H9 (cell line): ENCODE results near the gene PSMB7. TPM values are rescaled to one million over a fixed set of nuclear protein-coding genes. Genes with fewer than 3 reads are reported as not detected.

Experiments used
- DNase-seq: peaks from one replicate; pipeline ENCODE4 v3.0.0-alpha.2; 2017
- H2AFZ ChIP-seq: one replicate; pipeline ENCODE4 v1.6.1; 2013; ENCODE audit warnings: mild to moderate bottlenecking, low read length, control low read depth, moderate library complexity
- H2AK5ac ChIP-seq: 2 replicates; pipeline ENCODE4 v1.6.1; 2013; ENCODE audit warnings: low read length, control low read depth, mixed read lengths; ENCODE audit not compliant: insufficient read length
- H2BK120ac ChIP-seq: one replicate; pipeline ENCODE4 v1.6.1; 2013; ENCODE audit warnings: low read depth, mild to moderate bottlenecking, low read length, control low read depth, inconsistent platforms; ENCODE audit not compliant: poor library complexity, severe bottlenecking
- H2BK12ac ChIP-seq: 2 replicates; pipeline ENCODE4 v1.6.1; 2013; ENCODE audit warnings: low read length, control low read depth, mixed read lengths, low read depth; ENCODE audit not compliant: insufficient read length
- H2BK15ac ChIP-seq: 2 replicates; pipeline ENCODE4 v1.6.1; 2013; ENCODE audit warnings: low read depth, low read length, control low read depth
- H2BK20ac ChIP-seq: one replicate; pipeline ENCODE4 v1.6.1; 2013; ENCODE audit warnings: low read depth, mild to moderate bottlenecking, low read length, control low read depth, inconsistent platforms; ENCODE audit not compliant: poor library complexity, severe bottlenecking
- H2BK5ac ChIP-seq: 2 replicates; pipeline ENCODE4 v1.6.1; 2013; ENCODE audit warnings: low read length, control low read depth, mixed read lengths; ENCODE audit not compliant: insufficient read length
- H3K14ac ChIP-seq: 2 replicates; pipeline ENCODE4 v1.6.1; 2013; ENCODE audit warnings: low read length, control low read depth; ENCODE audit not compliant: insufficient read depth
- H3K18ac ChIP-seq: 2 replicates; pipeline ENCODE4 v1.6.1; 2013; ENCODE audit warnings: low read depth, mild to moderate bottlenecking, mixed read lengths, low read length, control low read depth; ENCODE audit not compliant: insufficient read length
- H3K23ac ChIP-seq: 2 replicates; pipeline ENCODE4 v1.6.1; 2013; ENCODE audit warnings: low read length, control low read depth, mixed read lengths, low read depth; ENCODE audit not compliant: insufficient read length
- H3K23me2 ChIP-seq: 2 replicates; pipeline ENCODE4 v1.6.1; 2013; ENCODE audit warnings: low read depth, mild to moderate bottlenecking, mixed read lengths, low read length, control low read depth; ENCODE audit not compliant: insufficient read length, poor library complexity, severe bottlenecking
- H3K27ac ChIP-seq: 2 replicates; pipeline ENCODE4 v1.5.1; 2013; ENCODE audit warnings: low read length, control low read depth, mixed read lengths, low read depth; ENCODE audit not compliant: insufficient read length
- H3K27me3 ChIP-seq: 2 replicates; pipeline ENCODE4 v1.6.1; 2013; ENCODE audit warnings: low read length, control low read depth, inconsistent platforms; ENCODE audit not compliant: insufficient read depth
- H3K4ac ChIP-seq: 2 replicates; pipeline ENCODE4 v1.6.1; 2013; ENCODE audit warnings: low read depth, mild to moderate bottlenecking, control low read depth, inconsistent platforms, low read length, moderate library complexity
- H3K4me1 ChIP-seq: 2 replicates; pipeline ENCODE4 v1.6.1; 2013; ENCODE audit warnings: low read length, control low read depth, inconsistent platforms; ENCODE audit not compliant: insufficient read depth
- H3K4me2 ChIP-seq: 2 replicates; pipeline ENCODE4 v1.6.1; 2013; ENCODE audit warnings: low read length, control low read depth, mixed read lengths; ENCODE audit not compliant: insufficient read length, insufficient read depth
- H3K56ac ChIP-seq: 2 replicates; pipeline ENCODE4 v1.6.1; 2013; ENCODE audit warnings: low read depth, mild to moderate bottlenecking, mixed read lengths, low read length, control low read depth; ENCODE audit not compliant: insufficient read length
- H3K79me1 ChIP-seq: 2 replicates; pipeline ENCODE4 v1.6.1; 2013; ENCODE audit warnings: low read depth, mild to moderate bottlenecking, moderate library complexity, low read length, control low read depth, inconsistent platforms; ENCODE audit not compliant: insufficient read depth, poor library complexity, severe bottlenecking
- H3K79me2 ChIP-seq: 2 replicates; pipeline ENCODE4 v1.6.1; 2013; ENCODE audit warnings: low read length, control low read depth, inconsistent platforms; ENCODE audit not compliant: insufficient read depth
- H3K9ac ChIP-seq: 2 replicates; pipeline ENCODE4 v1.6.1; 2013; ENCODE audit warnings: low read length, control low read depth, mixed read lengths; ENCODE audit not compliant: insufficient read length; ENCODE audit errors: extremely low read depth
- H3K9me3 ChIP-seq: one replicate; pipeline ENCODE4 v1.6.1; 2013; ENCODE audit warnings: low read depth, low read length, inconsistent platforms; ENCODE audit not compliant: control insufficient read depth
- H3T11ph ChIP-seq: one replicate; pipeline ENCODE4 v1.6.1; 2013; ENCODE audit warnings: mild to moderate bottlenecking, low read length, control low read depth, inconsistent platforms
- H4K20me1 ChIP-seq: one replicate; pipeline ENCODE4 v1.6.1; 2013; ENCODE audit not compliant: control insufficient read depth, insufficient read length, insufficient read depth
- H4K5ac ChIP-seq: 2 replicates; pipeline ENCODE4 v1.6.1; 2013; ENCODE audit warnings: low read depth, mild to moderate bottlenecking, mixed read lengths, low read length, control low read depth; ENCODE audit not compliant: insufficient read length
- H4K8ac ChIP-seq: replicated peaks from 2 replicates; pipeline ENCODE4 v1.6.1; 2013; ENCODE audit warnings: low read length, control low read depth, mixed read lengths, low read depth; ENCODE audit not compliant: insufficient read length
- H4K91ac ChIP-seq: 2 replicates; pipeline ENCODE4 v1.6.1; 2013; ENCODE audit warnings: low read depth, mild to moderate bottlenecking, moderate library complexity, mixed read lengths, low read length, control low read depth; ENCODE audit not compliant: insufficient read length
- H3K27ac Mint-ChIP-seq, 3 experiments: 2 replicates in 2 of 3; 3 replicates in 1 of 3; pipeline ENCODE4 v1.8.0; 2020 to 2021; ENCODE audit warnings: mixed read lengths in 3 of 3, mild to moderate bottlenecking in 1 of 3, moderate library complexity in 1 of 3
- H3K27me3 Mint-ChIP-seq: 2 replicates; pipeline ENCODE4 v1.8.0; 2021; ENCODE audit warnings: low read depth, mild to moderate bottlenecking, moderate library complexity, mixed read lengths
- H3K36me3 Mint-ChIP-seq, 3 experiments: 2 replicates in 2 of 3; 3 replicates in 1 of 3; pipeline ENCODE4 v1.8.0; 2020 to 2021; ENCODE audit warnings: low read depth in 3 of 3, mixed read lengths in 3 of 3; ENCODE audit not compliant: insufficient read depth in 1 of 3
- H3K4me1 Mint-ChIP-seq, 2 experiments: 2 replicates each; pipeline ENCODE4 v1.8.0; 2020; ENCODE audit warnings: mixed read lengths in 2 of 2
- H3K4me3 Mint-ChIP-seq, 2 experiments: 2 replicates in 1 of 2; 3 replicates in 1 of 2; pipeline ENCODE4 v1.8.0; 2020 to 2021; ENCODE audit warnings: mild to moderate bottlenecking in 2 of 2, mixed read lengths in 2 of 2, moderate library complexity in 1 of 2
- H3K9me3 Mint-ChIP-seq, 2 experiments: 2 replicates in 1 of 2; 3 replicates in 1 of 2; pipeline ENCODE4 v1.8.0; 2020; ENCODE audit warnings: mild to moderate bottlenecking in 2 of 2, mixed read lengths in 2 of 2, moderate library complexity in 1 of 2
- WGBS: extraction: QIAGEN DNeasy Blood & Tissue Kit; methylation state at CpG from one replicate; pipeline ENCODE4 v1.1.7; 2013; ENCODE audit warnings: missing lambda C conversion rate, low lambda C conversion rate, mixed read lengths; ENCODE audit not compliant: insufficient read length; ENCODE audit errors: extremely low coverage; 5-methylcytosine and 5-hydroxymethylcytosine counted together
- total RNA-seq: library from RNA; stranded (reverse); gene quantifications from 2 replicates; pipeline ENCODE4 v1.2.1, GENCODE V29; 2021
- TF ChIP-seq, protein P1 (sequence below): fragments of 200-600 bp; sonication (generic); conservative IDR thresholded peaks from 3 replicates; pipeline ENCODE4 v1.8.0; 2021; ENCODE audit warnings: antibody characterized with exemption, mild to moderate bottlenecking

The PSMB7 gene
- total RNA-seq, 1 experiment from 2014 or later, result 209 TPM

DNA sequence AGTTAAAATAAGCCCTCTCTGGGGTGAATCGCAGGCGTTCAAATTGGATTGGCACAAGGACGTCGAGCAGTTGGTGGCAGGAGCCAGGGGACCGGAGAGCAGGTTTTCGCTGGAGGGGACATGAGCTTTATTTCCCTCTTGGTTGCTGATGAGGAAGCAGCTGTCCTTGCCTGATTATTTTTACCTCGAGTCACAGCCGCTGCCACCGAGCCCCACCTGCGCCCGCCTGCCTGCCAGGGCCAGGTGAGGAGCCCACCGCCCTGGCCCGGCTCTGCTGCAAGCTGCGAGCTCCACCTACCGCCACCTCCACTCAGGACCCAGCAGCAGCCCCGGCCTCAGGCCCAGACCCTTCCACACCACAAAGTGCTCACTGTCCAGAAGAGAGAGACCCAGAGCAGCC lies 26.0 kb upstream of the PSMB7 start:
- WGBS, result no CpG with 5 or more reads among the region's 16 CpGs
- Histone ChIP-seq H2BK20ac (no peak overlapping the region), H3K23ac (no peak overlapping the region), H3K27ac (no peak overlapping the region), H3K14ac (no peak overlapping the region), H3K4ac (no peak overlapping the region), H3K4me2 (no peak overlapping the region), H4K20me1 (no peaks in the 10 kb centered on the region), H2AK5ac (no peak overlapping the region), H2BK120ac (no peak overlapping the region), H3K56ac (no peak overlapping the region), H2BK5ac (no peak overlapping the region), H3K18ac (no peak overlapping the region), H3K4me1 (no peaks in the 10 kb centered on the region), H3K23me2 (no peaks in the 10 kb centered on the region), H3T11ph (no peak overlapping the region), H3K79me2 (no peaks in the 10 kb centered on the region), H2BK15ac (no peak overlapping the region), H2AFZ (no peak overlapping the region), H3K9ac (no peak overlapping the region), H3K27me3 (no peaks in the 10 kb centered on the region), H2BK12ac (no peak overlapping the region), H3K79me1 (no peaks in the 10 kb centered on the region), H4K91ac (no peak overlapping the region), H4K8ac (no peak overlapping the region), H4K5ac (no peak overlapping the region), H3K9me3 (no peaks in the 10 kb centered on the region)
- Mint-ChIP-seq H3K36me3 (no peaks in the 10 kb centered on the region), H3K4me1 (no peaks in the 10 kb centered on the region), H3K27me3 (peaks cover 29% of the 10 kb centered on the region), H3K27ac (no peak overlapping the region), H3K9me3 (peaks cover 0 to 2% of the 10 kb centered on the region in 2 experiments; a peak in 2 of 5 replicates), H3K4me3 (no peak overlapping the region)
- TF ChIP-seq, protein P1, sequence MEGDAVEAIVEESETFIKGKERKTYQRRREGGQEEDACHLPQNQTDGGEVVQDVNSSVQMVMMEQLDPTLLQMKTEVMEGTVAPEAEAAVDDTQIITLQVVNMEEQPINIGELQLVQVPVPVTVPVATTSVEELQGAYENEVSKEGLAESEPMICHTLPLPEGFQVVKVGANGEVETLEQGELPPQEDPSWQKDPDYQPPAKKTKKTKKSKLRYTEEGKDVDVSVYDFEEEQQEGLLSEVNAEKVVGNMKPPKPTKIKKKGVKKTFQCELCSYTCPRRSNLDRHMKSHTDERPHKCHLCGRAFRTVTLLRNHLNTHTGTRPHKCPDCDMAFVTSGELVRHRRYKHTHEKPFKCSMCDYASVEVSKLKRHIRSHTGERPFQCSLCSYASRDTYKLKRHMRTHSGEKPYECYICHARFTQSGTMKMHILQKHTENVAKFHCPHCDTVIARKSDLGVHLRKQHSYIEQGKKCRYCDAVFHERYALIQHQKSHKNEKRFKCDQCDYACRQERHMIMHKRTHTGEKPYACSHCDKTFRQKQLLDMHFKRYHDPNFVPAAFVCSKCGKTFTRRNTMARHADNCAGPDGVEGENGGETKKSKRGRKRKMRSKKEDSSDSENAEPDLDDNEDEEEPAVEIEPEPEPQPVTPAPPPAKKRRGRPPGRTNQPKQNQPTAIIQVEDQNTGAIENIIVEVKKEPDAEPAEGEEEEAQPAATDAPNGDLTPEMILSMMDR, result no peak
- no peak for DNase-seq
